Measurements from ENCODE around the gene L3MBTL4. TPM values are rescaled to one million over a fixed set of nuclear protein-coding genes. Genes with fewer than 3 reads are reported as not detected.
"Not testable (repeated sequence)": the region's sequence is repeated elsewhere in the genome, so short reads cannot be mapped to it uniquely, and the experiment has no call there.

Gene L3MBTL4
- total RNA-seq, 4 donors from 2014 or later, result 3.6 to 9.0 (median 5.0) TPM

- H3K4me1 ChIP-seq, result no peaks in the 10 kb centered on the region
- TF ChIP-seq POLR2A (IDR thresholded peaks at IDR 0.05), result no peak
- TF ChIP-seq, protein P1, sequence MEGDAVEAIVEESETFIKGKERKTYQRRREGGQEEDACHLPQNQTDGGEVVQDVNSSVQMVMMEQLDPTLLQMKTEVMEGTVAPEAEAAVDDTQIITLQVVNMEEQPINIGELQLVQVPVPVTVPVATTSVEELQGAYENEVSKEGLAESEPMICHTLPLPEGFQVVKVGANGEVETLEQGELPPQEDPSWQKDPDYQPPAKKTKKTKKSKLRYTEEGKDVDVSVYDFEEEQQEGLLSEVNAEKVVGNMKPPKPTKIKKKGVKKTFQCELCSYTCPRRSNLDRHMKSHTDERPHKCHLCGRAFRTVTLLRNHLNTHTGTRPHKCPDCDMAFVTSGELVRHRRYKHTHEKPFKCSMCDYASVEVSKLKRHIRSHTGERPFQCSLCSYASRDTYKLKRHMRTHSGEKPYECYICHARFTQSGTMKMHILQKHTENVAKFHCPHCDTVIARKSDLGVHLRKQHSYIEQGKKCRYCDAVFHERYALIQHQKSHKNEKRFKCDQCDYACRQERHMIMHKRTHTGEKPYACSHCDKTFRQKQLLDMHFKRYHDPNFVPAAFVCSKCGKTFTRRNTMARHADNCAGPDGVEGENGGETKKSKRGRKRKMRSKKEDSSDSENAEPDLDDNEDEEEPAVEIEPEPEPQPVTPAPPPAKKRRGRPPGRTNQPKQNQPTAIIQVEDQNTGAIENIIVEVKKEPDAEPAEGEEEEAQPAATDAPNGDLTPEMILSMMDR (IDR thresholded peaks at IDR 0.05), result no peak
- intact Hi-C loops (cut with DNase I), result no loop called here
- no peaks in the 10 kb centered on the region for H3K36me3 ChIP-seq
- no peak overlapping the region for H3K4me3 ChIP-seq
- H3K27me3 ChIP-seq, result no peaks in the 10 kb centered on the region
- WGBS, 2 donors, result 80% methylated on average over 2 of the region's 2 CpGs
- DNase-seq, result no peak
- H3K9me3 ChIP-seq, result peaks cover 4 to 10% (median 4%) of the 10 kb centered on the region in 3 donors
- H3K27ac ChIP-seq, result no peak overlapping the region
These were observed 25.7 kb downstream of the L3MBTL4 start for GRCh38 chr18:6389005-6389404.

DNA sequence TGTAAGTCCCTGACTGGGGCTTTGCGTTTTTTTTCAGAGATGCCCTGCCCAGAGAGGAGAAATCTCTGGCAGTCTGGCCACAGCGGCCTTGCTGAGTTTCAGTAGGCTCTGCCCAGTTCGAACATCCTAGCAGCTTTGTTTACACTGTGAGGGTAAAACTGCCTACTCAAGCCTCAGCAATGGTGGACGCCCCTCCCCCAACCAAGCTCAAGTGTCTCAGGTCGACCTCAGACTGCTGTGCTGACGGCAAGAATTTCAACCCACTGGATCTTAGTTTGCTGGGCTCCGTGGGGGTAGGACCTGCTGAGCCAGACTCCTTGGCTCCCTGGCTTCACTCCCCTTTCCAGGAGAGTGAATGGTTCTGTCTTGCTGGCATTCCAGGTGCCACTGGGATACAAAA is 31.7 kb downstream of the L3MBTL4 start:
- no peak overlapping the region for H3K4me3 ChIP-seq
- H3K27ac ChIP-seq, result no peak overlapping the region
- intact Hi-C loops (cut with DNase I), result no loop called here
- DNase-seq, result no peak
- H3K4me1 ChIP-seq, result no peaks in the 10 kb centered on the region
- no peaks in the 10 kb centered on the region for H3K27me3 ChIP-seq
- H3K9me3 ChIP-seq, result peaks cover 0 to 4% (median 3%) of the 10 kb centered on the region in 3 donors
- no peaks in the 10 kb centered on the region for H3K36me3 ChIP-seq
- TF ChIP-seq, protein P1 (IDR thresholded peaks at IDR 0.05), result no peak
- no peak for TF ChIP-seq POLR2A (IDR thresholded peaks at IDR 0.05)
- WGBS, 2 donors, result 61 to 83% methylated on average over 4 of the region's 7 CpGs

GRCh38 chr18:6377473-6377872 is 37.2 kb downstream of the L3MBTL4 start:
- H3K4me1 ChIP-seq; intact Hi-C loops (cut with DNase I); DNase-seq; H3K36me3 ChIP-seq; H3K27me3 ChIP-seq; H3K27ac ChIP-seq; H3K4me3 ChIP-seq; H3K9me3 ChIP-seq: not testable (repeated sequence)
- 83 to 86% methylated on average over 2 of the region's 2 CpGs for WGBS, 2 donors

DNA sequence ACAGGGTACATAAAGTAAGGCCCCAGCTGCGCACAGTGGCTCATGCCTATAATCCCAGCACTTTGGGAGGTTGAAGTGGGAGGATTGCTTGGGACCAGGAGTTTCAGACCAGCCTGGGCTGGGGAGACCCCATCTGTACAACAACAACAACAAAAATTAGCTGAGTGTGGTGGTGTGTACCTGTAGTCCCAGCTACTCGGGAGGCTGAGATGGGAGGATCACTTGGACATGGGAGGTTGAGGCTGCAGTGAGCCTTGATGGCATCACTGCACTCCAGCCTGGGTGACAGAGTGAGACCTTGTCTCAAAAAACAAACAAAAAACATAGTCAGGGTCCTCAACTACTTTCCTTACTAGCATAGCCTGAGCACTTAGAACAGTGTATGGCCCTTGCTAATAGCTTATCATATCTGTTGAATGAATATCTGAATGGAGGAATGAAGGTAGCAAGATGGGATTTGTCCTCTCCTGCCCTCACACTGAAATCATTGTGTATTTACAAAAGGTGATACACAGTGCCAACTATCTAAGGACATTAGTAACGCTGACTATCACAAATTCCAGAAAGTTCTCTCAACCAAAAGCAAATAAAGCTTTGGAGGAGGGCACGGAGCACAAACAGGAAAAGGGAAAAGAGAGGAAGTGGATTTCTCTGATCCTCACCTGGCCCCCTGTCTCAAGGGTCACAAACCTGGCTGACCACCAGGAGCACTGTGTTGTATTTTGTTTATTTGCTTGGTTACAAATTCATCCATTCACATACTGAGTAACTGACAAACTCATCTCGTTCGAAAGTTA is 38.1 kb downstream of the L3MBTL4 start:
- TF ChIP-seq, protein P1 (IDR thresholded peaks at IDR 0.05), result no peak
- no peak for TF ChIP-seq POLR2A (IDR thresholded peaks at IDR 0.05)
- no peak for DNase-seq
- peaks cover 0 to 3% (median 0%) of the 10 kb centered on the region in 3 donors for H3K9me3 ChIP-seq
- no peak overlapping the region for H3K27ac ChIP-seq
- no peaks in the 10 kb centered on the region for H3K36me3 ChIP-seq
- intact Hi-C loops (cut with DNase I), result no loop called here
- WGBS, 2 donors, result 68 to 69% methylated on average over 6 of the region's 6 CpGs
- no peak overlapping the region for H3K4me3 ChIP-seq
- no peaks in the 10 kb centered on the region for H3K27me3 ChIP-seq
- H3K4me1 ChIP-seq, result peaks cover 0 to 7% (median 2%) of the 10 kb centered on the region in 3 donors

DNA sequence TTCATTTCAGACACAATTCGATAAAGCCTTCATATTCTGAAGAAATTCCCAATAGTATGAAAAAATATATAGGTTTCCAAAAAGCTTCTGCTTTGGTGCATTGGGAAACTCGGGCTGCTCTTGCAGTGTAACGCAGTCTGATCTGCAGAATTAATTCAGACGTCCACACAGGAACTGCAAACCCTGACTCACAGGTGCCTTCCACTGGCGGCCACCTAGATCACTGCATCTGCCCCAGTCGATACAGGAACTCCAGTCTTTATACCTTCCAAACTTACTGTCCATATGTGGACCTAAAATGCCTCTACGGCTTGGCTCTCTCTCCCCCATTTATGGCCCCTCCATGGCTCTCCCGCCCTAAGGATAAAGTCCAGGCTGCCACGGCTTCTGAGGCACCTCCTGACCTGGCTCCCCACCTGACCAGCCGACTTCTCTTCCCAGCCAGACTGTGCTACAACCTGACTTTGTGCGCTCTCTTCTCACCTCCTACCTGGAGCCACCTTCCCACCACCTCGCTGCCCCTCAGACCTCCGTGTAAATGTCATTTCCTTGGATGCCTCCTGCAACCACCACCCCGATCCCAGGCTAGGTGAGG is 39.7 kb downstream of the L3MBTL4 start:
- H3K36me3 ChIP-seq, result no peaks in the 10 kb centered on the region
- TF ChIP-seq POLR2A (IDR thresholded peaks at IDR 0.05), result no peak
- TF ChIP-seq, protein P1 (IDR thresholded peaks at IDR 0.05), result no peak
- peaks cover 0 to 15% (median 5%) of the 10 kb centered on the region in 3 donors for H3K4me1 ChIP-seq
- H3K4me3 ChIP-seq, result no peak overlapping the region
- H3K27ac ChIP-seq, result no peak overlapping the region
- 90 to 91% methylated on average over 14 of the region's 14 CpGs for WGBS, 2 donors
- H3K27me3 ChIP-seq, result no peaks in the 10 kb centered on the region
- DNase-seq, result no peak
- H3K9me3 ChIP-seq, result peaks cover 0 to 3% (median 0%) of the 10 kb centered on the region in 3 donors
- intact Hi-C loops (cut with DNase I), result no loop called here

Data from esophagus squamous epithelium (tissue), 5 donors.